Choroid plexus epithelial cell (primary cell): Measurements from ENCODE around the gene PANK2.
"Not testable (repeated sequence)": the region's sequence is repeated elsewhere in the genome, so short reads cannot be mapped to it uniquely, and the experiment has no call there.

Experiments
- DNase-seq: peaks from one replicate; pipeline ENCODE4 v3.0.0-alpha.2; 2010; ENCODE audit warnings: low read depth
- H3K4me3 ChIP-seq: 2 replicates; pipeline ENCODE4 v1.5.1; 2011; ENCODE audit warnings: low read depth, mild to moderate bottlenecking, control low read depth, low read length, moderate library complexity
- CTCF ChIP-seq: conservative IDR thresholded peaks from 2 replicates; pipeline ENCODE4 v1.5.1; 2011; ENCODE audit warnings: low read depth, mild to moderate bottlenecking, control low read depth, inconsistent platforms, low read length, moderate library complexity

The PANK2 gene

GRCh38 chr20:3888622-3889488 lies at the start of gene PANK2:
PANK2 (plus strand) TSS chr20:3889387.
- DNase-seq, result peak; percentile 100
- peak within 1 kb of the TSS; percentile 68 for H3K4me3 ChIP-seq
- TF ChIP-seq CTCF, result peak; percentile 63

- H3K4me3 ChIP-seq, DNase-seq: not testable (repeated sequence)
Observed at GRCh38 chr20:3840201-3840600, 49.0 kb upstream of the PANK2 start.

- no peak for DNase-seq
- no peak overlapping the region for H3K4me3 ChIP-seq
- TF ChIP-seq CTCF, result no peak
Observed at GRCh38 chr20:3842348-3842930, 46.7 kb upstream of the PANK2 start.

GRCh38 chr20:3843490-3843889 lies 45.7 kb upstream of the PANK2 start:
- DNase-seq, result peak; percentile 76
- H3K4me3 ChIP-seq, result no peak overlapping the region
- no peak for TF ChIP-seq CTCF

- not testable (repeated sequence) for H3K4me3 ChIP-seq, DNase-seq
Observed at GRCh38 chr20:3843990-3844619, 45.1 kb upstream of the PANK2 start.

- TF ChIP-seq CTCF, result no peak
- peak overlapping the region; percentile 96 for H3K4me3 ChIP-seq
- no peak for DNase-seq
Observed at GRCh38 chr20:3846378-3846739, 42.8 kb upstream of the PANK2 start.

GRCh38 chr20:3846740-3847428 lies 42.3 kb upstream of the PANK2 start, which contains the start of gene MAVS:
MAVS (plus strand) TSS chr20:3846834; CDS start chr20:3854625, 7,791 bp downstream.
- DNase-seq, result peak; percentile 73
- TF ChIP-seq CTCF, result no peak
- H3K4me3 ChIP-seq, result peak within 1 kb of the TSS; percentile 96
